Activated CD8-positive, alpha-beta memory T cell treated with anti-CD3 and anti-CD28 coated beads, Interleukin-2, amount 10 ng/mL, durations not matched to agents 7 days and 5 days (primary cell): ENCODE data around the gene ITGA1. TPM values are rescaled to one million over a fixed set of nuclear protein-coding genes. Genes with fewer than 3 reads are reported as not detected.

Experiments
- ATAC-seq: fragments of 150-1000 bp; cut with Tn5 transposase; one replicate; pipeline ENCODE4 v1.10.0; 2021; ENCODE audit warnings: moderate library complexity
- CTCF ChIA-PET: fragments of 350-600 bp; sonication (Branson Sonifier 250); formaldehyde crosslinking; loops from one replicate; lab custom pipeline; 2021; ENCODE audit warnings: antibody characterized with exemption; lab: Charles Lee
- DNase-seq: peaks from one replicate; pipeline ENCODE4 v3.0.0-alpha.2; 2020
- H3K27ac Mint-ChIP-seq: one replicate; pipeline ENCODE4 v1.8.0; 2021; ENCODE audit warnings: mild to moderate bottlenecking, mixed read lengths
- H3K27me3 Mint-ChIP-seq: one replicate; pipeline ENCODE4 v1.8.0; 2021; ENCODE audit warnings: mixed read lengths
- H3K36me3 Mint-ChIP-seq: one replicate; pipeline ENCODE4 v1.8.0; 2021; ENCODE audit warnings: mild to moderate bottlenecking, mixed read lengths
- H3K4me1 Mint-ChIP-seq: one replicate; pipeline ENCODE4 v1.8.0; 2021; ENCODE audit warnings: mixed read lengths
- H3K4me3 Mint-ChIP-seq: one replicate; pipeline ENCODE4 v1.8.0; 2021; ENCODE audit warnings: mild to moderate bottlenecking, moderate library complexity, mixed read lengths
- H3K9me3 Mint-ChIP-seq: one replicate; pipeline ENCODE4 v1.8.0; 2022; ENCODE audit warnings: low read depth, mixed read lengths
- total RNA-seq, 2 experiments: library from RNA; stranded (reverse); gene quantifications; one replicate each; pipeline ENCODE4 v1.2.3, GENCODE V29; 2021

Gene ITGA1
- total RNA-seq, 2 experiments from 2014 or later, result 37.0 to 66.8 TPM

DNA sequence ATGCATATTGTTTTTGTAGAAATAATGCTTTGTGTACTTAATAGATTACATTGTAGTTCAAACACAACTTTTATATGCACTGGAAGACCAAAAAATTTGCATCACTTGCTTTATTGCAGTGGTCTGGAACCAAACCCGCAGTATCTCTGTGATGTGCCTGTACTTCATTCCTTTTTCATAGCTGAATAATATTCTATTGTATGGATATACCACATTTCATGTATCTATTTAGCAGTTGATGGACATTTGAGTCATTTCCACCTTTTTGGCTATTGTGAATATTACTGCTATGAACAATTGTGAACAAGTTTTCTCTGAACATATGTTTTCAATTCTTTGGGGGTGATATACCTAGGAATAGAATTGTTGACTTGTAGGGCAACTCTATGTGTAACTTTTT is 40.1 kb downstream of the ITGA1 start:
- peaks cover 8% of the 10 kb centered on the region for H3K9me3 Mint-ChIP-seq
- H3K27ac Mint-ChIP-seq, result no peak overlapping the region
- ATAC-seq (no peak), DNase-seq (no peak)
- peaks cover 28% of the 10 kb centered on the region for H3K36me3 Mint-ChIP-seq
- H3K4me1 Mint-ChIP-seq, result peaks cover 30% of the 10 kb centered on the region
- CTCF ChIA-PET, result no interaction called here
- no peaks in the 10 kb centered on the region for H3K27me3 Mint-ChIP-seq
- H3K4me3 Mint-ChIP-seq, result no peak overlapping the region

GRCh38 chr5:52829664-52830063 is 41.9 kb downstream of the ITGA1 start:
- CTCF ChIA-PET, result no interaction called here
- Mint-ChIP-seq H3K4me1 (peaks cover 34% of the 10 kb centered on the region), H3K36me3 (peaks cover 28% of the 10 kb centered on the region), H3K27ac (no peak overlapping the region), H3K9me3 (peaks cover 8% of the 10 kb centered on the region), H3K27me3 (no peaks in the 10 kb centered on the region), H3K4me3 (no peak overlapping the region)
- ATAC-seq, result no peak
- DNase-seq, result no peak

DNA sequence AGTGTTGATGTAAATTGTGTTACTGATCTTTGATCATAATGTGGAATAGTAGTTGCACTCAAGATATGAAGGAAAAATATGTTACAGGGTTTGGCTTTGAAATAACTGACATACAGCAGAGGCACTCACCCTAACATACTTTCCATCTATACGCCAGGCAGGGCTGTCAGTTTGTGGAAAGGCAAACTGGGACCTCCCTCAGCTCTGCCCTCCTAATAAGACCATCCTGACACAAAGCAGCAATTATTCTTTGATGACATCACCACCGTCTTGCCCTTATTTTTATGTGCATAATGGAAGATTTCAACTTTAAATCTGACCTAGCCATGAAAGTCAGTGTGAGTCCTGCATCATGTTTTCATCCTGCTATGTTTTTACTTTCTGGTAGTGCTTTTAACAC is 42.9 kb downstream of the ITGA1 start:
- ATAC-seq (no peak), DNase-seq (no peak)
- peaks cover 28% of the 10 kb centered on the region for H3K36me3 Mint-ChIP-seq
- H3K4me1 Mint-ChIP-seq, result peaks cover 27% of the 10 kb centered on the region
- CTCF ChIA-PET, result no interaction called here
- no peaks in the 10 kb centered on the region for H3K27me3 Mint-ChIP-seq
- no peak overlapping the region for H3K27ac Mint-ChIP-seq
- no peak overlapping the region for H3K4me3 Mint-ChIP-seq
- H3K9me3 Mint-ChIP-seq, result peaks cover 11% of the 10 kb centered on the region

DNA sequence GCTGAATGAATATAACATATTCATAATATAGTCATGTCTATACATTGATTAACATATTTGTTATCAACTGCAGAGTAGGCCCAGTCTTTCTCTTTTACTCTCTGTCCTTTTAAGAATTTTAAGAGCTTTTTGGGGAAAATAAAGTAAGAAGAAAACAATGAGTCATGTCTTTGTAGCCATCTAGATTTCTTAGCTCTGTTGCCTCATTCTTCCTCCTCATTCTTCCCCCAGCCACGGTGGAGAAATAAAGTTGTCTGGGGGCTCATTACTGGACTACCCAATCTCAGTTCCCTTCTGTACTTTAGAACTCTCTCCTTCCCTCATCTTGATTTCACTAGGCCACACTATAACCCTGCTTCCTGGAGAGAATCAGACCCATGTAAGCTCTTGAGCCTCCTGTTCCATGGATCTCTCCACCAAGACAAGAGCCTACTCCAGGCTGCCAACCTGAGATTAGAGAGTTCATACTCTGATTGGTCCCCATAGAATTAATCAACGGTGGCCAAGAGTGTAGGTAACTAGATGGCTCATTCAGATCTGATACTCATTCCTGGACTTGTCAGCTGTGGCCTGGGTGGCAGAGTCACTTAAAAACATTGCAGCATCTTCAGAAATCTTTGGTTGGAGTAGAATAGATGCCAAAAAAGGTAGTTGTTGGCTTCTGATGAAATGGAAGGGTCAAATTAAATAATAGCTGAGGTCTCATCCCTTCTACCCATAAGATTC is 44.2 kb downstream of the ITGA1 start:
- CTCF ChIA-PET, result no interaction called here
- ATAC-seq (no peak), DNase-seq (no peak)
- Mint-ChIP-seq H3K9me3 (peaks cover 12% of the 10 kb centered on the region), H3K36me3 (peaks cover 23% of the 10 kb centered on the region), H3K27me3 (no peaks in the 10 kb centered on the region), H3K27ac (peak overlapping the region; percentile 37), H3K4me3 (no peak overlapping the region), H3K4me1 (peaks cover 17% of the 10 kb centered on the region)

DNA sequence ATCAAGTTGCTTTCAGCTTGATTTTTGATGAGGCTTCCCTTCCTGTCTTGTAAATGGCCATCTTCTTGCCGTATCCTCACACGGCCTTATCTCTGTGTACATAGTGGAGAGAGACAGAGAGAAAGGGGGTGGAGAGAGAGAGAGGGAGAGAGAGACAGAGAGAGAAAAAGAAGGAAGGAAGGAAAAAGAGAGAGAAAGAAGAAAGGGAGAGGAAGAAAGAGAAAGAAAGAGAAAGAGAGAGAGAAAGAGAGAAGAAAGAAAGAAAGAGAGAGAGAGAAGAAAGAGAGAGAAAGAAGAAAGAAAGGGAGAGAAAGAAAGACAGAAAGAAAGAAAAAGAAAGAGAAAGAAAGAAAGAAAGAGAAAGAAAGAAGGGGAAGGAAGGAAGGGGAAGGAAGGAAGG is 46.6 kb downstream of the ITGA1 start:
- no peak overlapping the region for H3K4me3 Mint-ChIP-seq
- peaks cover 11% of the 10 kb centered on the region for H3K4me1 Mint-ChIP-seq
- peaks cover 4% of the 10 kb centered on the region for H3K9me3 Mint-ChIP-seq
- no peak for ATAC-seq
- CTCF ChIA-PET, result no interaction called here
- peaks cover 6% of the 10 kb centered on the region for H3K36me3 Mint-ChIP-seq
- no peak overlapping the region for H3K27ac Mint-ChIP-seq
- no peak for DNase-seq
- H3K27me3 Mint-ChIP-seq, result no peaks in the 10 kb centered on the region

- Mint-ChIP-seq H3K36me3 (peaks cover 9% of the 10 kb centered on the region), H3K4me3 (no peak overlapping the region), H3K9me3 (peaks cover 4% of the 10 kb centered on the region), H3K27me3 (no peaks in the 10 kb centered on the region), H3K27ac (no peak overlapping the region), H3K4me1 (peaks cover 9% of the 10 kb centered on the region)
- CTCF ChIA-PET, result no interaction called here
- ATAC-seq (no peak), DNase-seq (no peak)
Measured at GRCh38 chr5:52837068-52837467, 49.4 kb downstream of the ITGA1 start.

DNA sequence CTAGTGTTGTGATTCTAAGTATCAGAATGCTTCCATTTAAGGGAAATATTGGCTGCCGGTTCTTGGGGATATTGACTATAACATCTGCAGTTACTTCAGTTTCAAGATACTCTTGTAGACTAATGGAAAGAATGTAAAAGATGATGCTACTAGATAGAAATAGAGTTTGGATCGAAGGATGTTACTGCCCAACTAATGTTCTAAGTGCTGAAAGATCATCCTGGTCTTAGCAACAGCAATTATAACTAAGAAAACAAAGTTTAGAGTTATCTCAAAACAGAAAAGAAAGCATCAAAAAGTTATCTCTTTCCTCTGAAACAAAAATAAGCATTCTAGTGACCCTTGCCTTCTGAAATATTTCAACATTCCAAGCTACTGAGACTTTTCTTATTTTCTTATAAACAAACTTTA is 49.9 kb downstream of the ITGA1 start:
- ATAC-seq, result no peak
- H3K36me3 Mint-ChIP-seq, result peaks cover 6% of the 10 kb centered on the region
- H3K27me3 Mint-ChIP-seq, result no peaks in the 10 kb centered on the region
- DNase-seq, result no peak
- peaks cover 6% of the 10 kb centered on the region for H3K4me1 Mint-ChIP-seq
- H3K9me3 Mint-ChIP-seq, result peaks cover 4% of the 10 kb centered on the region
- H3K4me3 Mint-ChIP-seq, result no peak overlapping the region
- H3K27ac Mint-ChIP-seq, result no peak overlapping the region
- CTCF ChIA-PET, result interaction anchor here (0.8 to 1.2 kb wide), 2 partner anchors 12 to 165 kb away, joined by 3 to 5 read pairs; no protein-coding TSS in a partner anchor

- Mint-ChIP-seq H3K36me3 (peaks cover 6% of the 10 kb centered on the region), H3K9me3 (peaks cover 4% of the 10 kb centered on the region), H3K4me3 (no peak overlapping the region), H3K4me1 (peaks cover 6% of the 10 kb centered on the region), H3K27me3 (no peaks in the 10 kb centered on the region), H3K27ac (no peak overlapping the region)
- no peak for DNase-seq
- CTCF ChIA-PET, result interaction anchor here (0.8 to 1.2 kb wide), 2 partner anchors 11 to 166 kb away, joined by 3 to 5 read pairs; no protein-coding TSS in a partner anchor
- ATAC-seq, result no peak
Measured at GRCh38 chr5:52838326-52839015, 50.8 kb downstream of the ITGA1 start.

- no peak for DNase-seq
- CTCF ChIA-PET, result interaction anchor here (1.5 kb wide), 1 partner anchor 29 kb away, joined by 4 read pairs; no protein-coding TSS in a partner anchor
- H3K27ac Mint-ChIP-seq, result no peak overlapping the region
Measured at GRCh38 chr5:52839285-52839684, 51.6 kb downstream of the ITGA1 start.

GRCh38 chr5:52840277-52841050 is 52.7 kb downstream of the ITGA1 start:
- Mint-ChIP-seq H3K4me3 (no peak overlapping the region), H3K27ac (no peak overlapping the region), H3K36me3 (peaks cover 6% of the 10 kb centered on the region), H3K9me3 (peaks cover 2% of the 10 kb centered on the region), H3K4me1 (peaks cover 8% of the 10 kb centered on the region), H3K27me3 (no peaks in the 10 kb centered on the region)
- no peak for DNase-seq
- no peak for ATAC-seq
- CTCF ChIA-PET, result interaction anchor here (1.0 to 1.5 kb wide), 2 partner anchors 30 to 124 kb away, joined by 3 to 4 read pairs; no protein-coding TSS in a partner anchor

More at GRCh38 chr5:52839285-52839684, 51.6 kb downstream of the ITGA1 start:
- Mint-ChIP-seq H3K9me3 (peaks cover 4% of the 10 kb centered on the region), H3K4me1 (peaks cover 4% of the 10 kb centered on the region), H3K4me3 (no peak overlapping the region), H3K36me3 (peaks cover 6% of the 10 kb centered on the region), H3K27me3 (no peaks in the 10 kb centered on the region)
- ATAC-seq, result no peak

- CTCF ChIA-PET, result interaction anchor here (1.0 to 1.5 kb wide), 2 partner anchors 31 to 123 kb away, joined by 3 to 4 read pairs; no protein-coding TSS in a partner anchor
- H3K9me3 Mint-ChIP-seq, result peaks cover 2% of the 10 kb centered on the region
- no peak for ATAC-seq
- no peaks in the 10 kb centered on the region for H3K27me3 Mint-ChIP-seq
- H3K27ac Mint-ChIP-seq, result no peak overlapping the region
- H3K36me3 Mint-ChIP-seq, result peaks cover 6% of the 10 kb centered on the region
- peaks cover 11% of the 10 kb centered on the region for H3K4me1 Mint-ChIP-seq
- H3K4me3 Mint-ChIP-seq, result no peak overlapping the region
- DNase-seq, result no peak
Measured at GRCh38 chr5:52841114-52841513, 53.4 kb downstream of the ITGA1 start.

DNA sequence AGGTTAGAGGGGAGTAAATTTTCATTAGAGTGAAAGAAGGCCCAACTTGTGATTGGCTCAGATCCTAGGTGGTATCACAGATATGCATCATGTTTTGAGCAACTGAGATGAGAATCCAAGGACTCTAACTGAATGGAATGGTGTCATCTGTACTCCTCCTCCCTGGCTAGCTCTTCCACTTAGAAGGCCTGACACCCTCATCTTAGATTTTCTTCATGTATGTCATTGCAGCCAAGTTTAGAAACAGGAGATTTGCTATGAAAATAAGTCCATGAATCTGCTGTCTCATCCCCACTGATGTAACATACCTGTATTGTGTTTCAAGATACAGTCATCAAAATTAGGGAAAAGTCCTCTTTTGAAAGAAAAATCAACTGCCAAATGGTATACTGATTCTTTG is 54.4 kb downstream of the ITGA1 start:
- Mint-ChIP-seq H3K4me3 (no peak overlapping the region), H3K36me3 (peaks cover 6% of the 10 kb centered on the region), H3K27me3 (no peaks in the 10 kb centered on the region), H3K4me1 (peaks cover 14% of the 10 kb centered on the region), H3K9me3 (no peaks in the 10 kb centered on the region), H3K27ac (no peak overlapping the region)
- no peak for DNase-seq
- CTCF ChIA-PET, result interaction anchor here (0.7 kb wide), 1 partner anchor 36 kb away, joined by 3 read pairs; no protein-coding TSS in a partner anchor
- no peak for ATAC-seq

DNA sequence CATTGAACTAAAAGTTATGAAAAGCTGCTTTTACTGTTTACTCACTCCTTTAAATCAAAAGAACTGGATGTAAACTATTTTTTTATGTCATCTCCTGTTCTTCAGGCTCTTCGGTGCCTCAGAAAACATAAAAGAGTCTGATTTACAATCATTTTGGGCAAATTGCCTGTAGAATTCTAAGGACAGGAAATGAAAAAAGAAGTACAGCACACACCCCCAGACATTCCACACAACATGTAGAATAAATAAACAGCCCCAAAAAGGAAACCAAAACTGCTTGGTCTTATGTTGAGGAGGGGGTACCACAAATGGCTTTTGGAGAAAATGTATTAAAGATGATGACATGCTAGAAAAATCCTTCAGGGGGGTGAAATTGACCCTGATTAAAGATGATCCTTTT is 57.2 kb downstream of the ITGA1 start:
- no peak overlapping the region for H3K4me3 Mint-ChIP-seq
- CTCF ChIA-PET, result no interaction called here
- peaks cover 14% of the 10 kb centered on the region for H3K4me1 Mint-ChIP-seq
- H3K27ac Mint-ChIP-seq, result no peak overlapping the region
- peaks cover 11% of the 10 kb centered on the region for H3K36me3 Mint-ChIP-seq
- H3K27me3 Mint-ChIP-seq, result no peaks in the 10 kb centered on the region
- ATAC-seq (no peak), DNase-seq (no peak)
- H3K9me3 Mint-ChIP-seq, result peaks cover 2% of the 10 kb centered on the region
